ENCODE data around the gene ALDH18A1. TPM values are rescaled to one million over a fixed set of nuclear protein-coding genes. Genes with fewer than 3 reads are reported as not detected.
"Not testable (repeated sequence)": the region's sequence is repeated elsewhere in the genome, so short reads cannot be mapped to it uniquely, and the experiment has no call there.

Gene ALDH18A1
- total RNA-seq, 1 donor from 2014 or later: 70.2 TPM

DNA sequence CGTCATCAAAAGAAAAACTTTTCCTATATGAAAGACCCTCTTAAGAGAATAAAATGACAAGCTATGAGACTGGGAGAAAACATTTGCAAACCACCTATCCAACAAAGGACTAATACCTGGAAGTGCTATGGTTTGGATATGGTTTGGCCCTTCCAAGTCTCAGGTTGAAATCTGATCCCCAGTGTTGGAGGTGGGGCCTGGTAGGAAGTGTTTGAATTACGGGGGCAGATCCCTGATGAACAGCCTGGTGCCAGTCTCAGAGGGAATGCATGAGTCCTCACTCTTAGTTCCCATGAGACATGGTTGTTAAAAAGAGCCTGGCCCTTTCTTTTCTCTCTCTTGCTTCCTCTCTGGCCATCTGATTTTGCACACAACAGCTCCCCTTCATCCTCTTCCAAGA, 6.3 kb downstream of the ALDH18A1 start:
- DNase-seq (ENCODE audit: low read depth in 2 of 2): no peak

DNA sequence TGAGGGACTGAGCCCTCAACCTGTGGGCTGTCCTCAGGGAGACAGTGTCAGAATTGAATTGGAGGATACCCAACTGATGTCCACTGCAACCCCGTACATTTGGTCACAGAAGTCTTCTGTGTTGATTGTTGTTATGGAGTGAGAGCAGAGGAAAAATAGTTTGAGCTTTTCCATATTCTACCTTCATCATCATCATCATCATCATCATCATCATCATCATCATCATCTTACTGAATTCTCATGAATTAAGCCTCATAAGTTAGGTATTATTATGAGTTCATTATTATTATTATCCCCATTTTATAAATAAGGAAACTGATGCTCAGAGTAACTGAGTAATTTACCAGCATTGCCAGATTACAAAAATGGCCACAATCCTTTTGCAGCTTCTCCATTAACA, 8.4 kb downstream of the ALDH18A1 start:
- DNase-seq (ENCODE audit: low read depth in 2 of 2): no peak

DNA sequence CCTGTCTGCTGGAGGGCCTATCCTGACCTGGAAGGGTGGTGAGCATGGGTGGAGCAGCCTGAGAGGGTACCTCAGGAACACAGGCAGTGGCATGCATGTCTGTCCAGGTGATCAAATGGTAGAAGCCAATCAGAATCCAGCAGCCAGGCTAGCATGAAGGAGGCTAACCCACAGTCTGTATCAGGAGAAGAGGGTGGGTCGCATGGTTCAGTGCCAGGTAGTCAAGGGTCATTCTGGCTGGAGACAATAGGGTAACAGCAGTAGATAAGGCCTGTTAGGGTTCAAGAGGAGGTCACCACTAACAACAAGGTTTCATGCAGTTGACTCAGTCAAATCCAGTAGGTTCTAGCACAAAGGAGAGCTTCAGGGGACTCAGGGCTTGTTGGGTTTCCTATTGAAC, 10.4 kb downstream of the ALDH18A1 start:
- DNase-seq (ENCODE audit: low read depth in 2 of 2): no peak

DNA sequence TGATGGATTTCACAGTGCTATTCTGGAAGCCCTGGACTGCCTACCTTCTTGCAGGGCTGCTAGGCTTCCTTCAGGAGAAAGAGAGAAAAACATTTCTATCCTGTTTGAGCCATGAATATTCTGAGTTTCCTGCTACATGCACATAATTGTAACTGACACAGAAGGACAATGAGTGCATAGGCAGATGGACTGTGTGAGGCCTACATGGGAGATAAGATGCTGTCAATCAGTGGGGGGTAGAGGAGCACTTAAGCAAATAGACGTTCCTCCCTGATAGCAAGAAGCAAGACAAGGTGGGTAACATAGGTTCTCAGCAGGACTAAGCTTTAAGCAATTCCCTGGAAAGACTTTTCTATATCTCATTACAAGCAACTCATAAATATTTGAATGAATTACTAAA, 11.6 kb downstream of the ALDH18A1 start:
- no peak for DNase-seq (ENCODE audit: low read depth in 2 of 2)

DNA sequence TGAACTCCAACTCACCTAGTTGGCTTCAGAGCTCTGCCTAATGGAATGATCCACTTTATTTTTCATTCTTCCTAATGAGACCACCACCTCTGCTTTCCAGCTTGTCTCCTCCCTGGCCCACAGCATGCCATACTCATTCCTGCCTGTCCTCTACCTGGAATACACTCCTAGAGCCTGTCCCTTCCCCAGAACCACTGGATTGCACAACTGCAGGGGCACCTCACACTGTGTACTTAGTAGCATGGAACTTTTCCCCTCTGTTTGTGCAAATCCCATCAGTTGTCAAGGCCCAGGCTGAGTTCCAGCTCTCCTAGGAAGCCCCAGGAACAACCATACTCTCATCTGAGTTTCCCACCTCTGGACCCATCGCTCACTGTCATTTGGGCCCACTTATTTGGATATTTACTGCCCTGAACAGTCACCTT, 15.6 kb downstream of the ALDH18A1 start:
- DNase-seq (ENCODE audit: low read depth in 2 of 2): no peak

DNA sequence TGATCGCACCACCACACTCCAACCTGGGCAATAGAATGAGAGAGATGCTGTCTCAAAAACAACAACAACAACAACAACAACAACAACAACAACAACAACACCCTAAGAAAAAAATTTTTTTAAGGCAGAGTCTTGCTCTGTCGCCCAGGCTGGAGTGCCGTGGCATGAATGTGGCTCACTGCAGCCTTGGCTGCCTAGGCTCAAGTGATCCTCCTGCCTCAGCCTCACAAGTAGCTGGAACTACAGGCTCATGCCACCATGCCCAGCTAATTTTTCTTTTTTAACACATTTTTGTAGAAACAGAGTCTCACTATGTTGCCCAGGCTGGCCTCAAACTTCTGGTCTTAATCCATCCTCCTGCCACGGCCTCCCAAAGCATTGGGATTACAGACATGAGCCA, 18.6 kb downstream of the ALDH18A1 start:
- DNase-seq (ENCODE audit: low read depth in 2 of 2): no peak

DNA sequence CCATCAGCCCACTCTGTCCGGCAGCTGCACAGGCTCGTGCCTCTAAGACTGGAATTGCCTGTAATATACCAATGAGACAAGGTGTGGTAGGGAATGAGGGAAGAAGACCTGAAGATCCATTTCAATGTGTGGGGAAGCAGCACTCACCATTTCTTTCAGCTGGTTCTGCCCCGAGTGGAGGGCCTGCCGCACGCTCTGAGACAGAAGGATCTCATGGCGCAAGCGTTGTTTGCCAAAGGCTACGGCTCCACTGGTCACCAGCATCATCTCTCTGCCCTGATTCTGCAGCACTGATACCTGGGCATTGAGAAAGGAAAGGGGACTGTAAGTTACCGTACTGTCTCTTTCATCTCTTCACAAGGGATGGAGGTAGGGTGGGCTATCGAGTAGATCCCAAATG, 19.4 kb downstream of the ALDH18A1 start:
- no peak for DNase-seq (ENCODE audit: low read depth in 2 of 2)

DNA sequence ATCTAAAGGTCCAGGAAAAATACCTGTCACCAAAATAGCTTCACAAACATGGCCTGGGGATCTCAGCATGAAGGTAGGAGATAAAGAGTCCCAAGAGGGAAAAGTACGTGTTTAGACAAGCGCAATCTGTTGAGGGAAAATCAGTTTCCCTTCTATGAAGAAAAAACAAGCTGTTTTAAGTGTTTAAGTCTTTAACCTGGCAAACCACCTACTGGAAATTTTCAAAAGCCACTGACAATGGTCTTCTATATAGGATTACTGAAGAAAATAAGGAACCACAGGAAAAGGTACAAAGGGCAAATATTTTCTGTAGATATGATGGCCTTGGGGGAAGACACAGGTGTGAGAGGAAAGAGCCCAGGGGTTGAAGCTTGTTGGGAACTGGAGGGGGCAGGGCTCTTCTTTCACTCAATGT, 21.2 kb downstream of the ALDH18A1 start:
- no peak for DNase-seq (ENCODE audit: low read depth in 2 of 2)

DNA sequence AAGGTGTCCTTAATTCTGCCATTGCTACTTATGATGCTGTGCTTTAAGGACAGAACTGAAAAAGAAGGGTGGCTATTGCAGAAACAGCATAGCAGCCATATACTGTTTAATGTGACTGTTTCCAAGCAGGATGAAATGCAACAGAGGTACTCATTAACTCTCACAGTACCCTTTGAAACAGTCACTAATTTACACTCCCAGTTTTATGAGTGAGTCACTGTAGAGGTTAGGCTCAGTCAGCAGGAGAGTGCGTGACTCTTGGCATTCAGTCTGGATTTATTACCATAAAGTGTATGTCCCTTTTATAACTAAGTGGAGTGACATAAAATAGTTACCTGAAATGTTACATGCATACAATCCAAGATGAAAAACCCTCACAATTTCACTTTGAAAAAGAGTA, 27.7 kb downstream of the ALDH18A1 start:
- DNase-seq (ENCODE audit: low read depth in 2 of 2): no peak

DNA sequence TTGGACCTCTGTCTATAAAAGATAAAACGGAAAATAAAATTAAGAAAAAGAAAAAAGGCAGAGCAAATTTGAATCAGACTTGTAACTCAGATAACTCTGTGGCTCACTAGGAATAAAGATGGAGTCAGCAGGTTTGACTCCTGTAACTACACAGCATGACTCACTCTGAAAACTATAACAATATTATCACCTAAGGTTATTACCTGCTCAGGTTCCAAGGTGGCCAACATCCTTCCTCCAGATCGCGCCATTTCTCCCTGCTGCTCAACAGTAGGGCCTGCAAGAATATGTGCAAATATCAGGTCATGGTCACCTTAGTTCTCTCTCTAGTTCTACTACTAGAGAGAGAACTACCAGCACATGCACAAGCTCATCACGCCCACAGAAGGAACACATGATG, 30.0 kb downstream of the ALDH18A1 start:
- DNase-seq (ENCODE audit: low read depth in 2 of 2): no peak

DNA sequence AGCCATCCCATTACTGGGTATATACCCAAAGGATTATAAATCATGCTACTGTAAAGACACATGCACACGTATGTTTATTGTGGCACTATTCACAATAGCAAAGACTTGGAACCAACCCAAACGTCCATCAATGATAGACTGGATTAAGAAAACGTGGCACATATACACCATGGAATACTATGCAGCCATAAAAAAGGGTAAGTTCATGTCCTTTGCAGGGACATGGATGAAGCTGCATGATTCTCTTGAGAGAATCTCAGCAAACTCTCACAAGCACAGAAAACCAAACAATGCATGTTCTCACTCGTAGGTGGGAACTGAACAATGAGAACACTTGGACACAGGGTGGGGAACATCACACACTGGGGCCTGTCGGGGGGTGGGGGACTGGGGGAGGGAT, 36.1 kb downstream of the ALDH18A1 start:
- not testable (repeated sequence) for DNase-seq (ENCODE audit: low read depth in 2 of 2)

DNA sequence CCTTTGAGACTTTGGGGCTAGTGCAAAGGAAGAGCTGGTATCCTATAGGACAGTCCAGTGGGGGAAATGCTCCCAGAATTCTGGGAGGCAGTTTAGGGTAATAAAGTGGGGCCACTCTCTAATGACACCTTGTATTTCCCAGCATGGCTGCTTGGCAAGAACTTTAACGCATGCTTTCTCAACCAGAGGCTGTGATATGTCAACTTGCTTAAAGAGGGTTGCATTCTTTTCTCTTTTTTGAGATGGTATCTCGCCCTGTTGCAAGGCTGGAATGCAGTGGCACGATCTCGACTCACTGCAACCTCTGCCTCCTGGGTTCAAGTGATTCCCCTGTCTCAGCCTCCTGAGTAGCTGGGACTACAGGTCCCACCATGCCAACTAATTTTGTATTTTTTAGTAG, 38.4 kb downstream of the ALDH18A1 start:
- no peak for DNase-seq (ENCODE audit: low read depth in 2 of 2)

DNA sequence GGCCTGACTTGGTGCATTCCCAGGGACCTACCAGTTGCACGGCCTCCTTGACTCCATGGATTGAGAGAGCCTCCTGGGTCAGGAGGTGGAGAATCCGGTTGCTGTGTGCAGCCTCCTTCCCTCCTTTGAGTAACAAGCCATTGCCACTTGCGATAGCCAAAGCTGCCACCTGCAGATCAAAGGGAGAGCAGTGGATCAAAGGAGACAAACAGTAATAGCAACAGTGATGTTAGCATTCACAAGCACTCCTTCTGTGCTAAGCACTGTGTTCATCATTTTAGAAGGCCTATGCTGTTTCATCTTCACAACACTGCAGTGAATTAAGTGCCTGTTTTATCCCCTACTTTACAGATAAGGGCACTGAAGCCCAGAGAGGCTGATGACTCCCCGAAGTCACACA, 40.1 kb downstream of the ALDH18A1 start:
- no peak for DNase-seq (ENCODE audit: low read depth in 2 of 2)

DNA sequence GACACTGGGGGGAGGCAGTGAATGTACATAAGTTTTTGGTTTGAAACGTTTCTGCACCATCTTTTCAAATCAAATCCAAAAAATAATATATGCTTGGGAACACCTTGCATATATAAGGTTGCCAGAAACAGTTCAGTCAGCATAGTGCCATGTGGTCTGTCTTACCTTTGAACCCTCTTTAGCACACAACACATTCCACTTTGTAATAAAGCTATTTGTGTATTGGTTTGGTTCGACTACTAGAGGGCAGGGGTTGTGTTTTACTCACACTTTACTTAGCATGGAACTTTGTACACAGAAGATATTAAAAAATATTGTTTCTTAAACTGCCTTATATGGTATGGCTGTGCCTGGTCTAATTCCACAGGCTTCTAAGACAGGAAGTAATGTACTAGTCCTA, 43.2 kb downstream of the ALDH18A1 start:
- no peak for DNase-seq (ENCODE audit: low read depth in 2 of 2)

DNA sequence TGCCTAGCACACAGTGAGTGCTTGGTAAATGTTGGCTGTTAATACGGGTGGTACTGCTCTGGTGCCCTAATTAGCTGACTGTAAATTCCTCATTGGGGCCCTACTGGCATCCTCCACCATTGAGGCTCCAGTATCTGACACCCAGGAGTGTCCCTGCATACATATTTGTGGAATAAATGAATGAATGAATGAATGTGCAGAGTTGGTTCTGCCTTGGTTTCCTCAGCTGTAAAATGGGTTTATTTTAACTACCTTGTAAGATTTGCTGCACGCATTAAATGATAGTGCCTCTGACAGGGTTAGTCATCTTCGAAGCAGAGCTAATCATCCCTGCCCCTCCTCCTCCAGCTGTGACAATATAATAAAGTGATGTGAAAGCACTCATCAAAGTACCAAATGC, 45.8 kb downstream of the ALDH18A1 start:
- DNase-seq (ENCODE audit: low read depth in 2 of 2): no peak

DNA sequence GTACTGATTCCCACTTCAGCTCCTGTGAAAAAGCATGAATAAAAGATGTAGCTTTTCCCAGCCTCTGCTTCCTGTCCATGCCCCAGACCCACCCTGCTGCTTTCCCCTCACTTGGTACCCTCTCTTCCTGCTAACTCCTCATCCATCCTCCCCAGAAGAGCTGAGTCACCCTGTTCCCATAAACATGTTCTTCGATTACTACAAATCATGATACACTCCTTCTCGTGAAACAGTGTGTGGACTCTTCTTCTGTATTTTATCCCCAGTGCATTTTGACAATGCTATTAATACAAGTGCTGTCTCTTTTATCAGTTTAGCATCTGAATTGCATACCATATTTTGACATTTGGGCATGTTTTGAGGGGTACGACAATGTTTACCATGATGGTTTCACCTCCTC, 49.6 kb downstream of the ALDH18A1 start:
- no peak for DNase-seq (ENCODE audit: low read depth in 2 of 2)

DNA sequence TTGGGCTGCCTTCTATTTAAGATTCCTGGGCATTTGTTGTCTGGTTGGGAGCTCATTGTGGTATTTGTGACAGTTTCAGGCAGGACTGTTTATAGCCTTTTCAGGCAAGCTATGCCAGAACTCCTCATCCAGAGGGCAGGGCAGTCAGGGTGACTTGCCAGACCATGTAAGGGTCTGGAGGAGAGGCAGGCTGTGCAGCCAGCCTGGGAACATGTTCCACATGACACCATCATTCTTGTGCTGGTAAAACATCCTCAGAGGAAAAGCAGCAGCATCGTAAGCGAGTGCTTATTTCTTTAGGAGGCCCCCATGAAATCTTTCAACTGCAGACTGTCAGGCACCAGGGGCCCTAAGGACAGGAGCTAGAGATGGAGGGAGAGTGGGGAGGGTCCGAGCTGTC, 51.3 kb downstream of the ALDH18A1 start:
- no peak for DNase-seq (ENCODE audit: low read depth in 2 of 2)

DNA sequence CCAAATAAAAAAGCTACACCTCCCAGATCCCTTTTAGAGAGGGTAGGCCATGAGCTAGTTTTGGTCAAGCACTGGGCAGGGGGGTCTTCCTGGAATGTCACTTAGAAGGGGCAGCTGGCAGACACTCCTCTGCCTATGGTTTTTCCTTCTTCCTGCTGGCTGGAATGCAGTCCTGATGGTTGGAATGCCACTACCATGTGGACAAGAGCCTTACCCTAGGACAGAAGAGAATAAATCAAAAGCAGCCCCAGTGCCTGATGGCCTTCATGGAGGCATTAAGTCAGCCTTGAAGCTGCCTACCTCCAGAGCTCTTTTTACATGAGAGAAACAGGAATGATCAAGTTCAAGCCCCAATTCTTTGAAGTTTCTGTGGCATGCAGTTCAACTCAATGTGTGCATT, 51.9 kb downstream of the ALDH18A1 start:
- no peak for DNase-seq (ENCODE audit: low read depth in 2 of 2)

DNA sequence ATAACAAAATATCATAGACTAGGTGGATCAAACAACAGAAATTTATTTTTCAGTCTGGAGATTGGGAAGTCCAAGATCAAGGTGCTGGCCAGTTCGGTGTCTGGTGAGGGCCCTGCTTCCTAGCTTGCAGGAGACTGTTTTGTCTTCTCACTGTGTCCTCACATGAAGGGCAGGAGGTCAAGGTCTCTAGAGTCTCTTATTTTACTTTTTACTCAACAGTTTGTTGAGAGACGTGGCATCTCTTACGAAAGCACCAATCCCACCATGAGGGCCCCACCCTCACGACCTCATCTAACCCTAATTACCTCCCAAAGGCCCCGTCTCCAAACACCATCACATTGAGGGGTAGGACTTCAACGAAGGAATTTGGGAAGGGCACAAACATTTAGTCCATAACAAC, 54.1 kb downstream of the ALDH18A1 start:
- DNase-seq (ENCODE audit: low read depth in 2 of 2): no peak

DNA sequence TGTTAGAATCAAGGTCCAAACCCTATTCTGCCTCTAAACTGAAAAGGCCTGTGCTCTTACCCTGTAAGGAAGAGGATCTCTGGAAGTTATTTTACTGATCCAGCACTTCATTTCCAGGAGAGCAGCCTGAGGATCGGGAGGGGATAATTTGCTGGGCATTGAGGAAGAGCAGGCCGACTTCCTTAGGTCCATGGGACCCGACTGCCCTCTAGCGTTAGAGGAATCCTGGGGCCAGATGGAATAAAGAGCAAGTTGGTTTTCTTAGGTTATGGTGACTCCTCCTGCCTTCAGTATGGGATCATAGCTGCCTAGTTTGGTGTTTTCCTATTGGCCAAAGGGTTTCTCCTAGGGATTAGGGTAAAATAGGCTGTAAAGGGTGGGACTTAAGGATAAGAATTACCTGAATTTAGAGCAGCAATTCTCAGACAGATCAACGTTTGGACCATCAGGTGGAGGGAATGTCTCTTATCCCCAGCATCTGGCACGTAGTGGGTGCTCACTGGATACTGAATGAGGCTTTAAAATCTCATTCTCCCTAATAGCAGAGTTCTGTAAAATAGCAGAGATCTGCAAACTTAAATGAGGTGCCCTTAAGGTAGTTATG, 55.3 kb downstream of the ALDH18A1 start:
- peak; percentile 75 to 88 for DNase-seq (ENCODE audit: low read depth in 2 of 2)

DNA sequence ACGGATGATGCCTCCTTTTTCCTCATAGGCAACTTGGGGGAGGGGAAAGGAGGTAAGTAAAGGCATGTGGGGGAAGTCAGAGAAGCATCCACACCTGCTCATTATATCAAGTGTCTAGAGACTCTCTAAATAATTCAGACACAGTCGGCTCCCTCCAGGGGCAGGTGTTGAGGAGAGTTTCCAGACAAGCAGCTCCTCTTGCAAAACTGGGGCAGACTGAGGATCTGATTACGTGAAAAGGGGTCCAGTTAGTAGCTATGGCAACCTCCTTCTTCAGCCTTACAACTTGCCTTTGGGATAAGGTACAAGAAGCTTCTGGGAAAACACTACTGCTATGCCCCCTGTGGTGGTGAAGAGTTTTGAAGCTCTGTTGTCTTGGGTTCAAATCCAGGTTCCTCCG, 56.4 kb downstream of the ALDH18A1 start:
- no peak for DNase-seq (ENCODE audit: low read depth in 2 of 2)

DNA sequence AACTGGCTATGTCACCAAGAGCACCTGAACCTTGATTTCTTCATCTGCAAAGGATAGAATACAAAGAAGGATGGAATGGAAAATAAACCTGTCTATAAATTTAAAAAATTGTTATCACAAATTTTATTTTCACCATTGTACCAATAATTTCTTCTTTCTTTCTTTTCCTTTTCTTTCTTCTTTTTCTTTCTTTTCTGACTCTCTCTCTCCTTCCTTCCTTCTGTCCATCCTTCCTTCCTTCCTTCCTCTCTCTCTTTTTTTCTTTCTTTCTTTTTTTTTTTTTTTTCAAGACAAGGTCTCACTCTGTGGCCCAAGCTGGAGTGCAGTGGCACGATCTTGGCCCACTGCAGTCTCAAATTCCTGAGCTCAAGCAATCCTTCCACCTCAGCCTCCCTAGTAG, 58.7 kb downstream of the ALDH18A1 start:
- no peak for DNase-seq (ENCODE audit: low read depth in 2 of 2)

DNA sequence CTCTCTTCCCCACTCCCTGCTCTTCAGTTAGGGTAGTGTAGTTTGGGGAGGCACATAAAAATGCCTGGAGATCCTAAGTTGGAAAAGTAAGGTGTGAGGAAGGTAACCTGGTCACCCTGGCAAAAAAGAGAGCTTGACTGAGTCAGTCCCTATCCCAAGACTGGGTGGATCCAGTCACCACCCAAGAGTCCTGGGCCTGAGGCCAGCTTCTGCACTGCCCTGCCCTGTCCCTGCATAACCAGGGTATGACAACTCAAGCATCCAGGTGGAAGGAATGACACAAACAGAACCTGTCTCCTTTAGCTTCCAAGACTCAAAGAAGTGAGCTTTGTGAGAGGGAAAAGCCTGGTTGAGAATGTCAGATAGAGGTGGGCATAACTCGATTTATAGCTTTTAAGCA, 68.5 kb downstream of the ALDH18A1 start:
- DNase-seq (ENCODE audit: low read depth in 2 of 2): no peak

DNA sequence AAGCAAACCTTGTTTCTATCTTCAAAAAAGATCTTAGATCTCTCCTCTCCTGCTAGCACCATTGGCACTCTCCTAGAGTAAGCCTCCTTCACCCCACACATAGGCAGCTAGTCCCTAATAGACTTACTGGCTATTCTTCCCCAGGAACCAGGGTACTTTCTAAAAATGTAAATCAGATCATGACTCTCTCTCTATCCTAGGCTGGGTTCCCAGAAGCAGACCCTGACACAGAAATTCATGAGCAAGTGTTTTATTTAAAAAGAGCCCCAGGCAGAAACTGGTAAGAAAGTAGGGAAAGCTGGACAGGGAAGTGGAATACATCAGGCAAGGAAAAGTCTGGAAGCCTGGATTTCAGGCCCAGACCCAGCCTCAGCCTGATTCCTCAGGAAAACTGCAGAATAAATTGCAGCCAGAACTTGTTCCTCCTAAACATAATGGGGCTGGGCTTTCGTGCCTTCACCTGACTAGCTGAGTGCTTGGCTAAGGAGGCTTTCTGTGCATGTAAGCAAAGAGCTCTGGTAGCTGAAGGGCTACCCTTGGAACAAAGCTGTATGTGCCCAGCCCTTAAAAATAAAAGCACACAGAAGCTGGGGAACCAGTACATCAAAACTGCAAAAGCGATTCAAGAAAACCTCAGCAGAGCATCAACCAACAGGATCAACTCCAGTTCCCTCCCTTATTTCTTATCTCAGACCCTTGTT, 76.5 kb downstream of the ALDH18A1 start:
- DNase-seq (ENCODE audit: low read depth in 2 of 2): no peak
